Astrocyte of the spinal cord (primary cell): Measurements from ENCODE around the gene RUFY1.
A peak's percentile ranks its signal among the peaks of the same experiment; 100 is the strongest.
"Not testable (repeated sequence)": the region's sequence is repeated elsewhere in the genome, so short reads cannot be mapped to it uniquely, and the experiment has no call there.

Experiments used
- DNase-seq: peaks from one replicate; pipeline ENCODE4 v3.0.0; 2011; ENCODE audit warnings: low read depth, low spot score
- H3K4me3 ChIP-seq: 2 replicates; pipeline ENCODE4 v1.5.1; 2011; ENCODE audit warnings: low read depth, mild to moderate bottlenecking, low read length, moderate library complexity
- CTCF ChIP-seq: IDR thresholded peaks from 2 replicates; pipeline ENCODE4 v1.5.1; 2012; ENCODE audit warnings: low read depth, mild to moderate bottlenecking, low read length, inconsistent platforms
- in situ Hi-C: cut with HindIII; loops from 2 replicates; pipeline ENCODE4 v1.10.0; 2017; ENCODE audit warnings: low sequenced_read_pairs

Gene RUFY1, protein sequence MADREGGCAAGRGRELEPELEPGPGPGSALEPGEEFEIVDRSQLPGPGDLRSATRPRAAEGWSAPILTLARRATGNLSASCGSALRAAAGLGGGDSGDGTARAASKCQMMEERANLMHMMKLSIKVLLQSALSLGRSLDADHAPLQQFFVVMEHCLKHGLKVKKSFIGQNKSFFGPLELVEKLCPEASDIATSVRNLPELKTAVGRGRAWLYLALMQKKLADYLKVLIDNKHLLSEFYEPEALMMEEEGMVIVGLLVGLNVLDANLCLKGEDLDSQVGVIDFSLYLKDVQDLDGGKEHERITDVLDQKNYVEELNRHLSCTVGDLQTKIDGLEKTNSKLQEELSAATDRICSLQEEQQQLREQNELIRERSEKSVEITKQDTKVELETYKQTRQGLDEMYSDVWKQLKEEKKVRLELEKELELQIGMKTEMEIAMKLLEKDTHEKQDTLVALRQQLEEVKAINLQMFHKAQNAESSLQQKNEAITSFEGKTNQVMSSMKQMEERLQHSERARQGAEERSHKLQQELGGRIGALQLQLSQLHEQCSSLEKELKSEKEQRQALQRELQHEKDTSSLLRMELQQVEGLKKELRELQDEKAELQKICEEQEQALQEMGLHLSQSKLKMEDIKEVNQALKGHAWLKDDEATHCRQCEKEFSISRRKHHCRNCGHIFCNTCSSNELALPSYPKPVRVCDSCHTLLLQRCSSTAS

GRCh38 chr5:179550511-179551342 is at the start of gene RUFY1:
RUFY1 (plus strand) TSS chr5:179550554; CDS start chr5:179550570, 16 bp downstream.
- peak within 1 kb of the TSS; percentile 56 for H3K4me3 ChIP-seq
- peak; percentile 81 for DNase-seq
- no peak for TF ChIP-seq CTCF
- in situ Hi-C loops = no loop called here

GRCh38 chr5:179501997-179502396 is 48.4 kb upstream of the RUFY1 start:
- in situ Hi-C loops, DNase-seq, H3K4me3 ChIP-seq: not testable (repeated sequence)

- DNase-seq, H3K4me3 ChIP-seq, in situ Hi-C loops: not testable (repeated sequence)
Measured at GRCh38 chr5:179502420-179502819, 47.9 kb upstream of the RUFY1 start.

GRCh38 chr5:179504191-179504590 is 46.2 kb upstream of the RUFY1 start:
- no peak overlapping the region for H3K4me3 ChIP-seq
- in situ Hi-C loops = no loop called here
- no peak for DNase-seq
- TF ChIP-seq CTCF = no peak

DNA sequence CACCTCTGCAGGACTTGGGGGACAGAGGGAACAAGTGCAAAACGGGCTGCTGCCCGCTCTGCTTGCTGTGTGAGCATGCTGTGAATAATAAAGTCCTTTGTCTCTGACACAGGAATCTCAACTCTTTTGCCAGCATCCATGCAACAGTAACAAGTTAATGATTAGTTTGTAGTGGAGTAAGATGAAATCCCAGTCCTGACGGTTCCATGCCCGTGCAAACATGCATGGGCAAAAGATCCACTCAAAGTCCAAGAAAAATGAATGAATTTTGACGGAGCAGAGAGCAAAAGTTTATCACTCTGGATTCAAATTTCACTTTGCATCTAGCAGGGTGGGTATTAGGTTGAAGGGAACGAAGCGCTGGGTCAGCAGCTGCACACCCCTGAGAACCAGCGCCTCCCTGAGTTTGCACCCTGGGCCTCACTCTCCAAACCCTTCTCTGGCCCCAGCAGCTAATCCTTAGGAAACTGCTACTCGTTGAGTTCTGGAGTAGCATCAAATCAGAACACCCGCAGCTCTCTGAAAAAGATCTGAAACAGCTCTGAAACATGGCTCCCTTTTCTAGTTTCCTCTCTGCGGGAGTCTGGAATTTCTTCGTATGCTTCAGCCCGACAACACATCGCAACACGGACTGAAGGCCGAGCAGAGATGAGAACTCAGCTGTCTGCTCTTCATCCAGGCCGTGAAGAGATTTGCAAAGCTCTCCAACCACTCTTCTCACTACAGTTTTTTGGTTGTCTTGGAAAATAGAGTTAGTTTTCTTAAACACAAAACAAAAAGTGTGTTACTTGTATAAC is 45.6 kb upstream of the RUFY1 start:
- no peak overlapping the region for H3K4me3 ChIP-seq
- TF ChIP-seq CTCF = no peak
- DNase-seq = no peak
- in situ Hi-C loops = no loop called here

DNA sequence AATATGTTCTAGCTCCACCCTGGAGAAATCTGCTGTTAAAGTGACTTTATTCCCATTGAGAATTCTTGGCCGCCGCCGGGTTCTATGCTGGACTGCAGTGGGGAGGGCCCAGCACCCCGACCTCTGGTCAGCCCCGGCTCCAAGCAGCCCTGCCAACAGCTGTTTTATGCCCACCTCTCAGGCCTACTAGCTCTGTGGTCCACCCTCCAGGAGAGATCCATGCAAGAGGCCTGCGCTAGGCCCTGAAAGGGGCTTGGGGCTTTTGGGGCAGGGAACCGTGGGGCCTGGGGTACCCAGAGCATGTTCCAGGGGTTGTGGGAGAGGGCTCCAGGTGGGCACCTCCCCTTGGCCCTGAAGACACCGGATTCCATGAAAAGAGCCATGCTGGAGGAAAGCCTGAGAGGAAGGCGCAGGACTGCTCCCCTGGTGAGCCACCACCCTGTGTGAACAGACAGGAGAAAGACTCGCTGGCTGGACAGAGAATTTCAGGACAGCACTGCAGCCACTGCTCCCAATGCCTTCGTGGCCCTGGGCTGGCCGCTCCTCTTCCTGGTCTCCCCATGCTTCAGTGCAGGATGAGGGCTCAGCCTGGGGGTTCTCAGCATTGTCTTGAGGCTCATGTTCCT is 44.6 kb upstream of the RUFY1 start:
- TF ChIP-seq CTCF = no peak
- in situ Hi-C loops = no loop called here
- H3K4me3 ChIP-seq = no peak overlapping the region
- DNase-seq = no peak
